GM19455 (cell line): ENCODE results near the gene CRHBP.
"Not testable (repeated sequence)": the region's sequence is repeated elsewhere in the genome, so short reads cannot be mapped to it uniquely, and the experiment has no call there.

Source experiments
- ATAC-seq: cut with Tn5 transposase; IDR thresholded peaks from one replicate; pipeline ENCODE4 v1.9.1; 2021; ENCODE audit not compliant: unreplicated experiment

The CRHBP gene

GRCh38 chr5:76958991-76959767 is 6.3 kb downstream of the CRHBP start:
- ATAC-seq = no peak

- peak; percentile 88 for ATAC-seq
Measured at GRCh38 chr5:76960004-76960625, 7.3 kb downstream of the CRHBP start.

GRCh38 chr5:76964060-76964459 is 11.2 kb downstream of the CRHBP start:
- no peak for ATAC-seq

DNA sequence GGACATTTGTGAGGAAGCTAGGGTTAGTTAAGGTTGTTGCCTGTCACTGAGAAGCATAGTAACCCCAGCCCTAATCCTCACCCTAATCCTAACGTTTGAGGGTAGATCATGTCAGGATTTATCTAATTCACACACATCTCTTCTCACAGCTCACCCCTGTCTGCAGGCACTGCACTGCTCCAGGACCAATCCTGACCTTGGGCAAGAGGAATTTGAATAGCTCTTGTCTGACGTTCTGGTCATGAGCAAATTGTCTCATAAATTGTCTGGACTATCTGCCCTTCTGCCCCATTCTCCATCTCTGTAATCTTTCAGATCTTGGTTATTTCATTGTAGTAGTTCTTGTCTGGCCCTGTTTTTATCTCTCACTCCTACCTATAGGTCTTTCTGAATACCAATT is 18.7 kb downstream of the CRHBP start:
- ATAC-seq = no peak

DNA sequence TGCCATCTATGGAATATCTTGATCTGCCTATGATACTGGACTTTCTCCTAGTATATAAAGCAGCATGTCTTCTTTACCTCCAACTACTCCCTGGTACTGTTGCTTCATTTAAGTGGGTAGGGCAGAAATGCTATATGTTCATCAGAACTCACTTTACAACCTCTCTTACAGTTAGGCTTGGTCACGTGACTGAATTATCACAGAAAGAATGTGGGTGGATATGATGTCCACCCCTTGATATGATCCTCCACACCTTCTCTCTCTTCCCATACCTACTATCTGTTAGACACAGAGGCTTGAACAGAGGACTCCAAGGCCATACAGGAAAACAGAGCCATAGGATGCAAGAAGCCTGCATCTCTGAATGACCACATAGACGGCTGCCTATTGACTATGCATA is 19.8 kb downstream of the CRHBP start:
- no peak for ATAC-seq

DNA sequence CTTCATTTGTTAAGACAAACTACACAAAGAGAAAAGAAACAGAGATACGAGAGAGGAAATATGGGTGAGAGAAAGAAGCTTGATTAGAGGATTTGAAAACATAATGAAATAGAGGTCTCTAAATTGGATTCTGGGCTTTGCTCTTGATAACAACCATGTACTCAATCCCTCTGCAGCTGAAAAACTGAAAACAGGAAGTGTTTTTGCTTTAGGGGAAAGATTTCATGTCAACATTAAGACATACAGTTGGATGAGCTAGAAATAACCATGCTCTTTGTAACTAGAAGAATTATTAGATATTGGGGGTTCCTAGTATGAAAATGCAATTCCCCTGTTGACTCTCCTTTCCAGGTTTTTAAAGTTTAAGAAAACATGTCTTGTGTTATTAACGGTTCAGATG is 21.9 kb downstream of the CRHBP start:
- no peak for ATAC-seq

DNA sequence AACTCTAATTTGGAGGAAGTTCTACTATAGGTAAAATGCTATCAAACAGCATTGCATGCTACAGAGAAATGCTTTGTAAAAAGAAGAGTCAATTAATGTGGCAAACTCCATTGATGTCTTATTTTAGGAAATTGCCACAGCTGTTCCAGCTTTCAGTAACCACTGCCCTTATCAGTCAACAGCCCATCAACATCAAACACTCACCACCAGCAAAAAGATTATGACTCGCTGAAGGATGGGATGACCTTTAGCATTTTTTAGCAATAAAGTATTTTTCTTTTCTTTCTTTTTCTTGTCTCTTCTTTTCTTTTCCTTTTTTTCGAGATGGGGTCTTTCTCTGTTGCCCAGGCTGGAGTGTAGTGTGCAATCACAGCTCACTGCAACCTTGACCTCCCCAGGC is 26.0 kb downstream of the CRHBP start:
- ATAC-seq = no peak

DNA sequence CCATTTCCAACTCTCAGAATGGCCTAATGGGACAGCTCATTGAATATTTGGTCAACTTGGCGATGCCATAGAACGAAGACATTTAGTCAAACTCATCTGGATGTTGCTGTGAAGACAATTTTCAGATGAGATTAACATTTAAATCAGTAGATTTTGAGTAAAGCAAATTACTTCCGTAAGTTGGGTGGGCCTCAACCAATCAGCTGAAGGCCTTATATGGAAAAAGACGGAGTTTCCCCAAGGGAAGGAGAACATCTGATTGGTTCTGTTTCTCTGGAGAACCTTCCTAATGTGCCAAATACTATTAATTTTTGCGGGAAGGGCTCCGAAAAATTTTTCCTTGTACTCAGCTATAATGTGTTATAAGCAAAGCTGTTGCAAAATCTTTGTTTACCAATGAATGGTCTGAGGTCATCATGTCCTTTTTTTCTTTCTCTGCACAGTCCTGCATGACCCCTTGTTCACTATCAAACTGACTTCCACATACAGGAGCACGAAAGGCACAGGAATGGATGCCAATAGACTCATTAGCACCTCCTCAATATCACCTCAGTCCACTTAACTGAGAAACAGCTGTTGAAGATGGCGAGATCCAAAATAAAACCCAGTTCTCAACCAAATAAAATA is 27.8 kb downstream of the CRHBP start:
- no peak for ATAC-seq

GRCh38 chr5:76982450-76982849 is 29.6 kb downstream of the CRHBP start:
- no peak for ATAC-seq

DNA sequence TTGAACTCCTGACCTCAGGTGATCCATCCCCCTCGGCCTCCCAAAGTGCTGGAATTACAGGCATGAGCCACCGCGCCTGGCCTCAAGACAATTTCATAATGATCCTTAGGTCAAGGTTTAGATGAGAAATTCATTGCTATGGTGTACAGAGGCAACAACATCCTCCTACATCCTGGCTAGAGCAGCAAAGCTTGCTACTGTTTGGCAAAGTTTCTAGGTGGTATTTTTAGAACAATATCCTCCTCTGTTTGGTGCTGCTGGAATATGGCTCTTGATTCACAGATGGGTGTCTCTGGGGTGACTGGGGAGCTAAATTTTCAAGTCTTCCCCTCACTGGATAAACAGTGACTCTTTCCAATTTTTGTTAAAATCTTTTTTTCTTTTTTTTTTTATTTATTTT is 30.6 kb downstream of the CRHBP start:
- ATAC-seq = no peak

DNA sequence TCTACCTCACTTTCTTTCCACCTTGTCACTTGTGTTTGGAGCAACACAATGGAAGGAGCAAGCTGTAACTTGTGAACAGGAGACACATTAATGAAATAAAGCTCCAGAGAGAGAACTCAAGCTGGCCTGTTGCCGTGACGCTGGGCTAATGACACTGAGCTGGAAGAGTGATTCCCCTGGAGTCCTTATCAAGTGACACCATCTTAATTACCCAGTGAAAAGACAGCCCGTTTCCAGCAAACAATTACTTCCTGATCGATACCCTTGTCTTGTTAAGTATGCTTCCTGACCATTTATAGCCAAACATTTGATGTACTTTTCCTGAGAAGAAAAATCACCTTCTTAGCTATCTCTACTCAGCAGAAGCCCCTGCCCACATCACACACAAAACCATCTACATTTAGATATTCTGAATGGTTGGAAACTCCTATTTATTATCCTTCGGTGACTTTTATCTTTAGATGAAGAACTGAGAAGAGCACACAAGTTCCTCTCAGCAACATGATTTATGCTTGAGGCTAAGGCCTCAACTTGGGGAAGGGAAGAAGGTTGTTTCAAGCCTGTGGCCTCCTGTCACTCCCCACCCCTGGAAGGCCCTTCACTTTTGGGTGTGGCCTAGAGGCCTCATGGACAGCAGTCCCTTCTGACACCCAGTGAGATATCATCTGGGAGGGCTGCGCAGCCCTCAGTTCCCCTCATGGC is 34.1 kb downstream of the CRHBP start:
- no peak for ATAC-seq

- no peak for ATAC-seq
Measured at GRCh38 chr5:76990899-76991459, 38.1 kb downstream of the CRHBP start.

- not testable (repeated sequence) for ATAC-seq
Measured at GRCh38 chr5:76993436-76993835, 40.6 kb downstream of the CRHBP start.

- ATAC-seq = no peak
Measured at GRCh38 chr5:76994337-76994736, 41.5 kb downstream of the CRHBP start.

GRCh38 chr5:76998251-76998650 is 45.4 kb downstream of the CRHBP start:
- not testable (repeated sequence) for ATAC-seq

DNA sequence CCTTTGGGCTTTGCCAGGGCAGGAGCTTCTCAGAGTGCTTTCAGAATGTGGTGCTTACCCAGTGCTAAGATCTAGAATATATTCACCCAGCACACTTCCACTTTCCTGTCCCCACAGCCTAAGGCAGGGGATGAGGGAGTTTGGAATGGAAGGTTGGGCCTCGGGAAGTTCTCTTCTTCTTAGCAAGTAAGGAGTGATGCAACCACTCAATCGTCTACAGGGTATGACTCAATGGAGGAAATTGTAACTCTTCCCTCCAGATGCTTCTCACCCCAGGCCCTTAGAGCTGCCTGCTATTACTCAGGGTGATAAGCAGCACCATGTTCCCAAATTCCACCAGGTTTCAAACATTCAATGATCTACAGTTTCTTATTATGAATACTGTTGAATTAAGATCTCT is 46.6 kb downstream of the CRHBP start:
- ATAC-seq = no peak

DNA sequence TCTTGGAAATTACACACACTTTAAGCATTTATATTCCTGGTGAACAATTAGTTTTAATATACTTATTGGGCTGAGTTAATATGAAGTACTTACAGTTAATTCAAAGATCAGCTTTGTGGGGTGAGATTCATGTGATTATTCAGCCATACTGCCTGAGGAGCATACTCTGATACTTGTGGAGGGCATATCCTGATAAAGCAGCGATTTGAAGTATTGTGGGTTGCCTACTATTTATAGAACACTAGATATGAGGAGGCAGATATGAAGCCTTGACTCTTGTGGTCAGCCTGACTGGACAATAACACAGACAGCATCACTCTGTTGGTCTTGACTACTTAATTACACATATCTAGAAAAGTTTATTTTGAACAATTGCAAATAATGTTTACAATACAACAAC is 50.4 kb downstream of the CRHBP start:
- no peak for ATAC-seq

DNA sequence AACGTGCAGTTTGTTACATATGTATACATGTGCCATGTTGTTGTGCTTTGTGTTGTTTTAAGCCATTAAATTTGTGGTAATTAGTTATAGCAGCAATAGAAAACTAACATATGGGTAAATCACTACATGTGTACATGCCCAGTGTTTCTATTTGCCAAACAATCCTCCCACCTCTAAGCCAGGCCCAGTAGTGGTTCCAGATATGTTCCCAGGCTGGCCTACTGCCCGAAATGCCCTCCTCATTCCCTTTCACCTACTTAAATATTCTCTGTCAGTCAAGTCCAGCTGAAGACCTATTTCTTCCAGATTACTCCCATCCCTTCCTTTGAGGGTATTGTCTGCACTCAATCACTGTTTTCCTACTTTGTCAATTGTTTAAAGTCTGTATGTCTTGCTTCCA is 53.3 kb downstream of the CRHBP start:
- no peak for ATAC-seq

- ATAC-seq = no peak
Measured at GRCh38 chr5:77008413-77008812, 55.6 kb downstream of the CRHBP start.

GRCh38 chr5:77010243-77010642 is 57.4 kb downstream of the CRHBP start:
- ATAC-seq = no peak

- no peak for ATAC-seq
Measured at GRCh38 chr5:77011498-77011897, 58.7 kb downstream of the CRHBP start.
